HT-29 (cell line): ENCODE data around the gene AMN1. TPM values are rescaled to one million over a fixed set of nuclear protein-coding genes. Genes with fewer than 3 reads are reported as not detected.
"Not testable (repeated sequence)": the region's sequence is repeated elsewhere in the genome, so short reads cannot be mapped to it uniquely, and the experiment has no call there.

ENCODE experiments used
- DNase-seq: peaks from one replicate; pipeline ENCODE4 v3.0.0-alpha.2; 2015; ENCODE audit warnings: low spot score
- total RNA-seq: library from RNA; depleted of rRNA; stranded (reverse); fragments of >200 nt; shearing (Covaris generic); gene quantifications from 2 replicates; pipeline ENCODE4 v1.2.3, GENCODE V29; 2014

Gene AMN1
- total RNA-seq, 1 experiment from 2014 or later = 2.7 TPM

DNA sequence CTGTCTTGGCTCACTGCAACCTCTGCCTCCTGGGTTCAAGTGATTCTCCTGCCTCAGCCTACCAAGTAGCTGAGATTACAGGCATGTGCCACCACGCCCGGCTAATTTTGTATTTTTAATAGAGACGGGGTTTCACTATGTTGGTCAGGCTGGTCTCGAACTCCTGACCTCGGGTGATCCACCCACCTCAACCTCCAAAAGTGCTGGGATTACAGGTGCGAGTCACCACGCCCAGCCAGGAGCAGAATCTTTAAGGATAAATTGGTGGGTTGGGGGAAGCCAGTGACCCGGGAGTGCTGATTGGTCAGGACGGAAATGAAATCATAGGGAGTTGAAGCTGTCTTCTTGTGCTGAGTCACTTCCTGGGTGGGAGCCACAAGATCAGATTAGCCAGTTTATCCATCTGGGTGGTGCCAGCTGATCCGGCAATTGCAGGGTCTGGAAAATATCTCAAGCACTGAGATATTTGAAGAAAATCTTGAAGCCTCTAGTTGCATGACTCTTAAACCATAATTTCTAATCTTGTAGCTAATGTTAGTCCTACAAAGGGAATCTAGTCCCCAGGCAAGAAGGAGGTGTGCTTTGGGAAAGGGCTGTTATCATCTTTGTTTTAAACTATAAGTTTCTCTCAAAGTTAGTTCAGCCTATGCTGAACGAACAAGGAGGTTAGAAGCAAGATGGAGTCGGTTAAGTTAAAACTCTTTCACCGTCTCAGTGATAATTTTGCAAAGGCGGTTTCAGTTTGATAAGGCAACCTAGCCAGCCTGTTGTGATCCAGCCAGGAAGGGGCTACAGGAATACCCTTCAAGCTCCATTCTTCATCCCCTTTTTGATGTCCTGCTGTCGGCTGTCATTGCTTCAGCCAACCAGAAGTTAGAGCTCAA is 5.0 kb upstream of the AMN1 start:
- DNase-seq = peak; percentile 70

- DNase-seq = peak; percentile 95
These were observed 4.2 kb upstream of the AMN1 start for GRCh38 chr12:31732926-31733548.

DNA sequence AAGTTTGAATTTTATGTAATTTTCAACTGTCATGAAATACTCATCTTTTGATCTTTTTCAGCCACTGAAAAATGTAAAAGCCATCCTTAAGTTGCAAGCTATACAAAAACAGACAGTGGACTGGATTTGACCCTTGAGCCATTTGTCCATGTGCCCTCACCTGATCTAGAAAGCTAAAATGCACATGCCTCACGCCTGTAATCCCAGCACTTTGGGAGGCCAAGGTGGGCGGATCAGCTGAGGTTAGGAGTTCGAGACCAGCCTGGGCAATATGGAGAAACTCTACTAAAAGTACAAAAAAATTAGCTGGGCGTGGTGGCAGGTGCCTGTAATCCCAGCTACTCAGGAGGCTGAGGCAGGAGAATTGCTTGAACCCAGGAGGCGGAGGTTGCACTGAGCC is 2.4 kb upstream of the AMN1 start:
- not testable (repeated sequence) for DNase-seq

DNA sequence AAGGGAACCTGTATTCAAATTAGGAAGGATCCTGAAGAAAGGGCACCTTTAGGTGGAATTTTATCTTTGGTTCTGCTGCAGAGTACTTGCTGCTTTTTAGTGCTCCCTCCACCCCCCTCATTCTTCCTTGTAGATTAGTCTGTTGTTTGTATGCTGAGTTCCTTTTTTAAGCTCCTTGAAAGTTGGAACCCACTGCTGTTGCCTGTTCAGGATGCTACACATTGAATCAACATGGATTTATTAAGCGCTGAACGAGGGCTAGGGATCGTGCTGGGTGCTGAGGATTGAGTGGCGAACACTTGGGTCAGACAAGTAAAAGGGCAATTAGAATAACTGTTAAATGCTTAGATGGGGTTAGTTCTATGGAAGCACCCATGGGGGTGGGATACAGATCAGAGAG is 884 bp upstream of the AMN1 start:
- no peak for DNase-seq

DNA sequence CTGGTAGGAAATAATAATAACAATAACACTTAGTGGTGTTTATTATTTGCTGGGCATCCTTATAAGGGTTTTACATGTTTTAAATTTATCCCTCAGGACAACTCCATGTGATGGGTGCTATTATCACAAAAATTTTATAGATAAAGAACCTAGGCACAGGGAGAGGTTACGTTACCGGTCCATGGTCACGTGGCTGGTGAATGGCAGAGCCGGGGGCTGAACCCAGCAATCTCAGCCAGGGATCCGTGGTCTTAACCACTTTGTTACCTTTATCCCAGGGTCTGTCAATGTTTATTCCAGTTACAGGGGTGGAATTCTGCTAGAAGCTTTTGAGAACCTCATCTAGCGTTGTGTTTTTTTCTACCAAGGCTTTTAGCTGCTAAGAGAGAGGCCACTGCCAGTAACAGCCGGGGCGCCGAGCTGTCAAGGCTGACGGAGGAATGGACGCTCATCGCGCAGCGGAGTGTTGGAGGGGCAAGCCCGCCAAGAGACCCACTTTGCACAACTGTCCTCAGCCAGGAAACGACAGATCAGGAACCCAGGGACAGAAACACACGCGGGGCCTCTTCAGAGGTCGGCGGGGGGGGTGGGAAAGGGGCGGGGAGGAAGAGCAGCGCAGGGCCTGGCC is 418 bp downstream of the AMN1 start:
- DNase-seq = no peak

- no peak for DNase-seq
These were observed 1.6 kb downstream of the AMN1 start for GRCh38 chr12:31727192-31727591.

- DNase-seq = no peak
These were observed 2.2 kb downstream of the AMN1 start for GRCh38 chr12:31726575-31726974.

DNA sequence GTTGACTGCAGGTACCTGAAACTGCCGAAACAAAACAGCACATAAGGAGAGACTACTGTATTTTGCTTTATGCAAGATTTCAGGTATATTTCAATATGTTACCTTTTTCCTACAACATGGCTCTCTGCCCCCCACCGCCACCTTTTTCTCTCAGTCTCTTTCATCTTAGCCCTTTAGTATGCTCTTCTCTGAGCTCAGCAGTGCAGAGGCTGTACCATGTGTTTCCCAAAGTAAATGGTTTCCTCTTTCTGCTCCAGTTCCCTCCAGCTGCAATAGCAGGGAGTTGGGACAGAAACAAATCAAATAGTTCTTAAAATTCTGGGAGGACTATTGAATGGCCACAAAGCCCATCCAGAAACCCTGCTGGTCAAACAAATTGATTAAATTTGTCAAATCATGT is 4.3 kb downstream of the AMN1 start:
- DNase-seq = no peak

DNA sequence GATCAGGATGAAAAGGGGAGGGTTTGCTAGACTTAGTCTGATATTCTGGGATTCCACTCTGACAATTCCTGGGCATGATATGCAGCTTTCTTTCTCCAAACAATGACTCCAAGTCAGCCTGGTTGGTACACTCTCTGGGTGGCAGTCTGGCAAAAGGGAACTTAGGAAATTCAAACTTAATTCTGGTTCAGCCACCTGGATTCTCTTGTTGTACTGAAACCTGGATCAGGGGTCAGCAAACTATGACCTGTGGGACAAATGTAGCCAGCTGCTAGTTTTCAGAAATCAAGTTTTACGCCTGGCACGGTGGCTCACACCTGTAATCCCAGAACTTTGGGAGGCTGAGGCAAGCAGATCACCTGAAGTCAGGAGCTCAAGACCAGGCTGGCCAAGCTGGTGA is 6.2 kb downstream of the AMN1 start:
- no peak for DNase-seq

DNA sequence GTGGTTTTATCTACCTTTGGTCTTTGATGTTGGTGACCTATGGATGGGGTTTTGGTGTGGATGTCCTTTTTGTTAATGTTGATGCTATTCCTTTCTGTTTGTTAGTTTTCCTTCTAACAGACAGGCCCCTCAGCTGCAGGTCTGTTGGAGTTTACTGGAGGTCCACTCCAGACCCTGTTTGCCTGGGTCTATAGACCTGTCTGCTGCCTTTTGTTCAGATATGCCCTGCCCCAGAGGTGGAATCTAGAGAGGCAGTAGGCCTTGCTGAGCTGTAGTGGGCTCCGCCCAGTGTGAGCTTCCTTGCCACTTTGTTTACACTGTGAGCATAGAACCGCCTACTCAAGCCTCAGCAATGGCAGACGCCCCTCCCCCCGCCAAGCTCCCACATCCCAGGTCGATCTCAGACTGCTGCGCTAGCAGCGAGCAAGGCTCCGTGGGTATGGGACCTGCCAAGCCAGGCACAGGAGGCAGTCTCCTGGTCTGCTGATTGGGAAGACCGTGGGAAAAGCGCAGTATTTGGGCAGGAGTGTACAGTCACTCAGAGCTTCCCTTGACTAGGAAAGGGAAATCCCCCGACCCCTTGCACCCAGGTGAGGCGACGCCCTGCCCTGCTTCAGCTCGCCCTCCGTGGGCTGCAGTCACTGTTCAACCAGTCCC is 10.2 kb downstream of the AMN1 start:
- DNase-seq = peak; percentile 38

DNA sequence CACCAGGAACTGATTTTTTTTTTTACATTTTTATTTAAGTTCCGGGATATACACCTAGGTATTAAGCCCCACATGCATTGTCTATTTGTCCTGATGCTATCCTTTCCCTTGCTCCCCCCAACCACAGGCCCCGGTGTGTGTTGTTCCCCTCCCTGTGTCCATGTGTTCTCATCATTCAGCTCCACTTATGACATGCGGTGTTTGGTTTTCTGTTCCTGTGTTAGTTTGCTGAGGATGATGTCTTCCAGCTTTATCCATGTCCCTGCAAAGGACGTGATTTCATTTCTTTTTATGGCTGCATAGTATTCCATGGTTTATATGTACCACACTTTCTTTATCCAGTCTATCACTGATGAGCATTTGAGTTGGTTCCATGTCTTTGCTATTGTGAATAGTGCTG is 11.8 kb downstream of the AMN1 start:
- DNase-seq = not testable (repeated sequence)

GRCh38 chr12:31715283-31715825 is 13.5 kb downstream of the AMN1 start:
- DNase-seq = peak; percentile 58

DNA sequence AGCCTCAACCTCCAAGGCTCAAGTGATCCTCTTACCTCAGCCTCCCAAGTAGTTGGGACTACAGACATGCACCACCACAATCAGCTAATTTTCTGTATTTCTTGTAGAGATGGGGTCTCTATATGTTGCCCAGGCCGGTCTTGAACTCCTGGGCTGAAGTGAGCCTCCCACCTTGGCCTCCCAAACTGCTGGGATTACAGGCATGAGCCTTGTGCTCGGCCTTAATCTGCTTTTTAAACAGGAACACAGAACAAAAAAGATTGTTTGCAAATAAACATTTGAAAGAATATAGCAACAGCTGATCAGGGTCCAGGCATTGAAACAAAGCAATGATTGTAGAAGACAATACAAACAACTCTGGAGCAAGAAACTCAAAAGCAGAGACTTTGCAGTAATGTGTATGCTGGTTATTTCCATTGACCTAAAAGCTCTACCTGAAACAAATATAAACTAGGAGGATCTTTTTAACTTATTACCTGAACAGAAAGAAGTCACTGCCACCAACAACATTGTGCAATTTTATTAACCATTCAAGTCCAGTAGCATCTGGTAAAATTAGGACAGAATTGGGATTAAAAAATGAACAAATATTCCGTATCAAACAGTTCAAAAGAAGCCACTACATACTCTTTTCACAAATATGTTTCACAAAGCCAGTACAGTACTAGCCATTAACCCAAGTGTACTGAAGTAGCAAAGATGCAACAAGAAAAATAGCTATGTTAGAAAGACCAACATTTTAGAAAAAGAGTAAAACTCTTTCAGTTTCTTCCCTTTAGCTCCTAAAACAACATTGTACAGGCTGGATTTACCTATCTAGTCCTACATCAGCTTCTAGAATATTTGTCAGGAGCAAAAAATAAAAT is 14.2 kb downstream of the AMN1 start:
- DNase-seq = no peak

DNA sequence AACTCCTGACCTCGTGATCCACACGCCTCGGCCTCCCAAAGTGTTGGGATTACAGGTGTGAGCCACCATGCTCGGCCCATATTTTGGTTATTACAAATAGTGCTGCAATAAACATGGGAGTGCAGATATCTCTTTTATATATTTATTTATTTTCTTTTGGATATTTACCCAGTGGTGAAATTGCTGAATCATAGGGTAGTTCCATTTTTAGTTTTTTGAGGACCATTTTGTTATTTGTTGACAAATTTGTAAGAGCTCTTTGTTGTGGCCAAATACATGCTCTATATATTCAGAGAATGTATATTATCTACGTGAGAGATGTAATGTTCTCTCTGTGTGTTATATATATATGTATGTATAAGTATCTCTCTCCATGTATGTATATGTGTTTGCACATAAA is 15.9 kb downstream of the AMN1 start:
- no peak for DNase-seq

- DNase-seq = no peak
These were observed 18.6 kb downstream of the AMN1 start for GRCh38 chr12:31710021-31710818.

GRCh38 chr12:31708118-31708517 is 20.7 kb downstream of the AMN1 start:
- DNase-seq = not testable (repeated sequence)

DNA sequence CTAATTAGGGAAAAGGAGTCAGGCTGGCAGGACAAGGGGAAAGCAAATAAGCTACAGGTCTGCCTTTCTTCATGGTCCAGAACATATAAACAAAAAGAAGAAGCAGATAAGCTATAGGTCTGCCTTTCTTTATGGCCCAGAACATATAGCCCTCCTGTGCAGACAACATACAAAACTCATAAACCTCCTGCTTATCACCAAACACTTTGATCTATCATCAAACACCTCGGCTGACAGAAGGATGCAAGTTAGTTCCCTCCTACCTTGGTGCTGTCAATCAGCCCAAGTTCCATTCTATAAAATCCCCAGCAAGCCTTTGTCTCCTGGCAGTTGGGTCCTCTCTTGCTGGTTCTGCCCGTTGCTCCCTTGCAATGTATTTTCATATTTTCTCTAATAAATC is 23.2 kb downstream of the AMN1 start:
- DNase-seq = no peak

GRCh38 chr12:31702047-31702446 is 26.8 kb downstream of the AMN1 start:
- DNase-seq = peak; percentile 64

GRCh38 chr12:31689921-31690320 is 38.9 kb downstream of the AMN1 start:
- not testable (repeated sequence) for DNase-seq

DNA sequence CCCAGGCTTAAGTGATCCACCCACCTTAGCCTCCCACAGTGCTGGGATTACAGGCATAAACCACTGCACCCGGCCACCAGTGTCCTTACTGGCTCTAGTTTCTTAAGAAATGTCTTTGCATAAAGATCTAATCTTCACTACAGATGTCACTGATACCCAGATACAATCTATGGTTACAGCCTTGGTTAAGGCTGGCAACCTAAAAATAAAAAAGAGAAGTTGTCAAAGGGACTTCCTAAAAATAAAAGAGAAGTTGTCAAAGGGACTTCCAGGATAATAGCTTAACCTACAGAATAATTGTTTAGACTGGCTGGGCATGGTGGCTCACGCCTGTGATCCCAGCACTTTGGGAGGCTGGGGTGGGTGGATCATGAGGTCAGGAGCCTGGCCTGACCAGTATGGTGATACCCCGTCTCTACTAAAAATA is 41.7 kb downstream of the AMN1 start:
- no peak for DNase-seq
